ENCODE measurements around the gene TTC31. TPM values are rescaled to one million over a fixed set of nuclear protein-coding genes. Genes with fewer than 3 reads are reported as not detected.

The TTC31 gene
- total RNA-seq (2021; ENCODE audit: unreplicated experiment), result 38.7 TPM
- polyA plus RNA-seq (2012; ENCODE audit: insufficient read length), result 36.1 TPM
- Bru-seq, nascent RNA, result percentile 74 among the genes with signal in this experiment
- percentile 84 among the genes with signal in this experiment for BruChase-seq, experiment 1, labeled RNA remaining after a 2-hour chase
- percentile 86 among the genes with signal in this experiment for BruChase-seq, experiment 2, labeled RNA remaining after a 6-hour chase
- long read RNA-seq, transcript TTC31-201 (13 exons, 3,235 nt), result major isoform, 14 of 49 reads
- long read RNA-seq, partial matches to known transcripts, result 6 of 49 reads
- long read RNA-seq, other reads (novel, unspliced or antisense), result 28 of 49 reads

- POLR2A ChIA-PET, result interaction anchor here (0.7 kb wide), 1 partner anchor 27 kb away, joined by 6 read pairs; no protein-coding TSS in a partner anchor
- TSS peak; percentile 99 for BruUV-seq (replicated peaks)
- CTCF ChIA-PET, result interaction anchor here (0.6 to 2.3 kb wide), 5 partner anchors 10 to 105 kb away, joined by 3 to 9 read pairs (median 6); partner anchors contain the start of gene MRPL53
- Histone ChIP-seq H3K27me3 (ENCODE audit: control insufficient read depth, insufficient read depth, low read length) (no peaks in the 10 kb centered on the region), H3K4me1 (ENCODE audit: control insufficient read depth, insufficient read depth, low read length) (peaks cover 16% of the 10 kb centered on the region), H3K36me3 (ENCODE audit: control insufficient read depth, insufficient read depth, low read length) (peaks cover 3% of the 10 kb centered on the region), H3K27ac (ENCODE audit: low read length) (peak within 1 kb of the TSS; percentile 99), H3K9me3 (ENCODE audit: control insufficient read depth, insufficient read depth, low read depth, low read length) (no peaks in the 10 kb centered on the region), H3K4me3 (ENCODE audit: low read depth in 2 of 2, low read length in 2 of 2) (peak within 1 kb of the TSS; percentile 84 to 99)
- intact Hi-C loops (cut with micrococcal nuclease; ENCODE audit: unreplicated experiment), result loop anchor here (2.0 to 5.0 kb wide), 2 partner anchors 48 to 104 kb away; no protein-coding TSS in a partner anchor
- ATAC-seq, result peak; percentile 97
- peak; percentile 93 for DNase-seq (ENCODE audit: low read depth, low spot score)
- TF ChIP-seq REST (IDR thresholded peaks at IDR 0.05; ENCODE audit: insufficient read depth in 1 of 2, low read depth in 2 of 2, low read length in 1 of 2) (no peak), POLR2AphosphoS5 (IDR thresholded peaks at IDR 0.05; ENCODE audit: low read depth, low read length) (peak; percentile 98), CTCF (IDR thresholded peaks at IDR 0.05) (peak; percentile 96), SIN3A (IDR thresholded peaks at IDR 0.05; ENCODE audit: borderline replicate concordance, insufficient read depth, low read depth, low read length) (peak; percentile 76), TCF7L2 (IDR thresholded peaks at IDR 0.05; ENCODE audit: low read depth, low read length) (no peak)
- in situ Hi-C loops (cut with HindIII; ENCODE audit: low pct_unique_long_range_greater_than_20kb, low sequenced_read_pairs), result no loop called here
Observed at GRCh38 chr2:74482801-74483674, at the start of gene TTC31, which contains the start of gene CCDC142. Gene TTC31, plus strand, starts transcription at chr2:74483081. Its CDS starts 15 bp downstream, at chr2:74483096. Gene CCDC142, minus strand, starts transcription at chr2:74482998. Its CDS starts 161 bp downstream, at chr2:74482837.

GRCh38 chr2:74436111-74436805, 46.6 kb upstream of the TTC31 start:
- Histone ChIP-seq H3K36me3 (ENCODE audit: control insufficient read depth, insufficient read depth, low read length) (peaks cover 3% of the 10 kb centered on the region; the same call in 1 of the 2 replicates), H3K4me1 (ENCODE audit: control insufficient read depth, insufficient read depth, low read length) (peaks cover 6% of the 10 kb centered on the region), H3K4me3 (ENCODE audit: low read depth in 2 of 2, low read length in 2 of 2) (no peak overlapping the region), H3K9me3 (ENCODE audit: control insufficient read depth, insufficient read depth, low read depth, low read length) (no peaks in the 10 kb centered on the region), H3K27me3 (ENCODE audit: control insufficient read depth, insufficient read depth, low read length) (no peaks in the 10 kb centered on the region), H3K27ac (ENCODE audit: low read length) (no peak overlapping the region)
- BruUV-seq (replicated peaks), result no TSS peak
- POLR2A ChIA-PET, result no interaction called here
- no peak for TF ChIP-seq REST (IDR thresholded peaks at IDR 0.05; ENCODE audit: insufficient read depth in 1 of 2, low read depth in 2 of 2, low read length in 1 of 2)
- TF ChIP-seq CTCF (IDR thresholded peaks at IDR 0.05), result no peak
- TF ChIP-seq TCF7L2 (IDR thresholded peaks at IDR 0.05; ENCODE audit: low read depth, low read length), result no peak
- no peak for TF ChIP-seq SIN3A (IDR thresholded peaks at IDR 0.05; ENCODE audit: borderline replicate concordance, insufficient read depth, low read depth, low read length)
- no peak for TF ChIP-seq POLR2AphosphoS5 (IDR thresholded peaks at IDR 0.05; ENCODE audit: low read depth, low read length)
- ATAC-seq, result no peak
- intact Hi-C loops (cut with micrococcal nuclease; ENCODE audit: unreplicated experiment) (no loop called here), in situ Hi-C loops (cut with HindIII; ENCODE audit: low pct_unique_long_range_greater_than_20kb, low sequenced_read_pairs) (no loop called here)
- CTCF ChIA-PET, result no interaction called here
- DNase-seq (ENCODE audit: low read depth, low spot score), result no peak

All from Panc1 (cell line).